ENCODE results near the gene CNKSR1. TPM values are rescaled to one million over a fixed set of nuclear protein-coding genes. Genes with fewer than 3 reads are reported as not detected.

Gene CNKSR1, protein sequence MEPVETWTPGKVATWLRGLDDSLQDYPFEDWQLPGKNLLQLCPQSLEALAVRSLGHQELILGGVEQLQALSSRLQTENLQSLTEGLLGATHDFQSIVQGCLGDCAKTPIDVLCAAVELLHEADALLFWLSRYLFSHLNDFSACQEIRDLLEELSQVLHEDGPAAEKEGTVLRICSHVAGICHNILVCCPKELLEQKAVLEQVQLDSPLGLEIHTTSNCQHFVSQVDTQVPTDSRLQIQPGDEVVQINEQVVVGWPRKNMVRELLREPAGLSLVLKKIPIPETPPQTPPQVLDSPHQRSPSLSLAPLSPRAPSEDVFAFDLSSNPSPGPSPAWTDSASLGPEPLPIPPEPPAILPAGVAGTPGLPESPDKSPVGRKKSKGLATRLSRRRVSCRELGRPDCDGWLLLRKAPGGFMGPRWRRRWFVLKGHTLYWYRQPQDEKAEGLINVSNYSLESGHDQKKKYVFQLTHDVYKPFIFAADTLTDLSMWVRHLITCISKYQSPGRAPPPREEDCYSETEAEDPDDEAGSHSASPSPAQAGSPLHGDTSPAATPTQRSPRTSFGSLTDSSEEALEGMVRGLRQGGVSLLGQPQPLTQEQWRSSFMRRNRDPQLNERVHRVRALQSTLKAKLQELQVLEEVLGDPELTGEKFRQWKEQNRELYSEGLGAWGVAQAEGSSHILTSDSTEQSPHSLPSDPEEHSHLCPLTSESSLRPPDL
- 0.17 to 0.57 TPM (median 0.31 TPM) in 4 of 5 replicates, not detected in the other for total RNA-seq (2022; extraction: Qiagen RNA extraction)

DNA sequence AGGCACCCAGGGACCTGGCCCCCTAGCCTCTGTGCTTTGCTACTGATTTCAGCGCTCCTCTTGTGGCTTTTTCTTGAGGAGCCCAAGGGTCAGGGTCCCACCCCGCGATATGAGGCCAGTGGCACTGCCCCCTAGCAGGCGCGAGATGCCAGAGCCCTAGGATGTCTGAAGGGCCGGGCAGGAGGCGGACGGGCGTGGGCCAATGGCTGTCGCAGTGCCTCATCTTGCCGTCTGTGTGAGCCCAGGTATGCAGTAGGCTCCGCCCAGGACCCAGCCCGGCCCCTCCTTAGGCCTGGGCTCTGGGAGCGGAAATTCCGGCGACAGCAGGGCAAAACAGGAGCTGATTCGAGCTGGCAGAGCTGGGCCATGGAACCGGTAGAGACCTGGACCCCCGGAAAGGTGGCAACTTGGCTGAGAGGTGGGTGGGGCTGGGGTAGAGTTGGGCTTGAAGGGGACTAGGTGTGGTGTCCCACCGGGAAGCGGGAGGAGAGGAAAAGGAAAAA, at the start of gene CNKSR1:
CNKSR1 (plus strand) TSS at position 310 of the 503 bp plus-strand sequence; CDS start at position 367, 57 bp downstream.

DNA sequence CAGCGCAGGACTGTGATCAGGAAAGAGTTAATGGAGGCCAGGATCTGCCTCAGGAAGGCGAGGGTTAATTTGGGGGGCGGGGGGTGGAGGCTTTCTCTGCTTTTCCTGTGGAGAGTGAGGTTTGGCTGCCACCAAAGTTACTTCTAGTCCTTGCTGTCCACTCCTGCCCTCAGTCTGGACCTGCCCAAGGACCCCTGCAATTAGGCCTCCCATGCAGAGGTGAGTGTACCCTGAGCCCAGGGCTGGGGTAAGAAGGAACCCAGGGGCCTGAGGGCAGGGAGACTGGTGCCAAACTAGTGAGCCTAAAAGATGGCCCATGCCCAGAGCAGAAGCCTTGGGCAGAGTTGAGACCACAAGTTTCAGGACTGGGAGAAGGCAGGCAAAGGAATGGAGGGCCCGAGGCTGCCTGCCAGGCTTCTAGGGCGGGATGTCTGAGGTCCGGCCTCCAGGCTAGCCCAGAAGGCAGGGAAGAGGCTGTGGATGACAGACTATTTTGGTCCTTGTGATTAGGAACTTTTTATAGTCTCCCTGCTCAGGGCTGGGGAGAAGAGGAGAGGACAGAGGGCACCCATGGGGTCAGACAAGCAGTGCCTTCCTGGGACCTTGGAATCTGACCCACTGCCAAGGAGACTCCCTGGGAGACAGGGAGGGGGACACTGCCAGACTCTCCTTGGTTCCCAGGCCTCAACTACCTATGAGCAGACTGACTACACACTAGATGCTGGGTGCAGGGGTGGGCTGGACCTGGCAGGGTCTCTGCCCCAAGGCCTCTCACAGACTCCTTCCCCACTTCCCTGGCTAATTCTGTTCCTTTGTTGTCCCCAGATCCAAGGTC, 18.2 kb upstream of the CNKSR1 start, which contains the start of gene FAM110D:
FAM110D (plus strand) TSS at position 172 of the 835 bp plus-strand sequence. CDS start 2,213 bp downstream, outside the sequence.

GRCh38 chr1:26168410-26169197, 8.7 kb upstream of the CNKSR1 start, which contains the start of gene C1orf232:
Gene C1orf232, minus strand, starts transcription at chr1:26168963. Its CDS starts 464 bp downstream, at chr1:26168499.

GRCh38 chr1:26169669-26170471, 7.4 kb upstream of the CNKSR1 start, which contains the start of gene ZNF593:
Gene ZNF593, plus strand, starts transcription at chr1:26169908. Its CDS starts 76 bp downstream, at chr1:26169984.

GRCh38 chr1:26171084-26172072, 5.9 kb upstream of the CNKSR1 start, which contains the start of gene ZNF593OS:
Gene ZNF593OS, minus strand, starts transcription at chr1:26171832. Its CDS starts 171 bp downstream, at chr1:26171661.

GRCh38 chr1:26190373-26190987, 13.2 kb downstream of the CNKSR1 start, which contains the start of gene CATSPER4:
Gene CATSPER4, plus strand, starts transcription at chr1:26190602. Its CDS starts 26 bp downstream, at chr1:26190628.

GRCh38 chr1:26233903-26234643, 56.8 kb downstream of the CNKSR1 start, which contains the start of gene CEP85:
Gene CEP85, plus strand, starts transcription at chr1:26234200. Its CDS starts 5,584 bp downstream, at chr1:26239784.

Other genes with a start within 250 kb of the CNKSR1 start
- gene PAFAH2, start 179.4 kb upstream of the CNKSR1 start, total RNA-seq (2022; extraction: Qiagen RNA extraction), result 6.8 to 8.4 TPM (median 8.0 TPM) in 5 replicates
- gene EXTL1, start 155.7 kb upstream of the CNKSR1 start, total RNA-seq (2022; extraction: Qiagen RNA extraction), result 0.05 TPM in 1 of 5 replicates, not detected in the others
- 0.27 to 0.55 TPM (median 0.36 TPM) in 5 replicates for gene SLC30A2, start 131.4 kb upstream of the CNKSR1 start, total RNA-seq (2022; extraction: Qiagen RNA extraction)
- 1.7 to 2.8 TPM (median 2.2 TPM) in 5 replicates for gene TRIM63, start 109.9 kb upstream of the CNKSR1 start, total RNA-seq (2022; extraction: Qiagen RNA extraction)
- gene PDIK1L, start 65.7 kb upstream of the CNKSR1 start, total RNA-seq (2022; extraction: Qiagen RNA extraction), result 1.9 to 2.4 TPM (median 2.0 TPM) in 5 replicates
- 0.04 TPM in 2 of 5 replicates, not detected in the others for gene FAM110D, start 18.4 kb upstream of the CNKSR1 start, total RNA-seq (2022; extraction: Qiagen RNA extraction)
- not detected in 5 replicates for gene C1orf232, start 8.5 kb upstream of the CNKSR1 start, total RNA-seq (2022; extraction: Qiagen RNA extraction)
- 46.6 to 63.3 TPM (median 55.0 TPM) in 5 replicates for gene ZNF593, start 7.6 kb upstream of the CNKSR1 start, total RNA-seq (2022; extraction: Qiagen RNA extraction)
- gene ZNF593OS, start 5.7 kb upstream of the CNKSR1 start, total RNA-seq (2022; extraction: Qiagen RNA extraction), result 0.10 to 0.70 TPM in 2 of 5 replicates, not detected in the others
- not detected in 5 replicates for gene CATSPER4, start 13.1 kb downstream of the CNKSR1 start, total RNA-seq (2022; extraction: Qiagen RNA extraction)
- 10.7 to 12.9 TPM (median 12.3 TPM) in 5 replicates for gene CEP85, start 56.7 kb downstream of the CNKSR1 start, total RNA-seq (2022; extraction: Qiagen RNA extraction)
- 113 to 153 TPM (median 142 TPM) in 5 replicates for gene SH3BGRL3, start 102.6 kb downstream of the CNKSR1 start, total RNA-seq (2022; extraction: Qiagen RNA extraction)
- 9.7 to 14.8 TPM (median 13.5 TPM) in 5 replicates for gene UBXN11, start 129.1 kb downstream of the CNKSR1 start, total RNA-seq (2022; extraction: Qiagen RNA extraction)
- gene CD52, start 140.5 kb downstream of the CNKSR1 start, total RNA-seq (2022; extraction: Qiagen RNA extraction), result 0.38 TPM in 1 of 5 replicates, not detected in the others
- gene CRYBG2, start 176.6 kb downstream of the CNKSR1 start, total RNA-seq (2022; extraction: Qiagen RNA extraction), result 1.1 to 2.1 TPM (median 1.5 TPM) in 5 replicates
- not detected in 5 replicates for gene ZNF683, start 195.3 kb downstream of the CNKSR1 start, total RNA-seq (2022; extraction: Qiagen RNA extraction)
- not detected in 5 replicates for gene LIN28A, start 233.3 kb downstream of the CNKSR1 start, total RNA-seq (2022; extraction: Qiagen RNA extraction)

All from A549 treated with dexamethasone at 1 μM for 4 hours (cell line).